B cell (primary cell): ENCODE results near the gene CAMTA1. TPM values are rescaled to one million over a fixed set of nuclear protein-coding genes. Genes with fewer than 3 reads are reported as not detected.

Experiments used
- ATAC-seq: fragments of 200-7000 bp; cut with Tn5 transposase; one replicate; pipeline ENCODE4 v1.10.0; 2021; ENCODE audit warnings: low read depth, mild to moderate bottlenecking, moderate number of reproducible peaks, moderate library complexity
- CTCF ChIA-PET: fragments of 350-600 bp; sonication (Branson Sonifier 250); formaldehyde crosslinking; loops from one replicate; lab custom pipeline; 2021; ENCODE audit warnings: antibody characterized with exemption, inconsistent platforms; lab: Charles Lee
- POLR2A ChIA-PET: fragments of 350-600 bp; sonication (Branson Sonifier 250); formaldehyde crosslinking; loops from one replicate; lab custom pipeline; 2021; ENCODE audit warnings: antibody characterized with exemption; lab: Charles Lee
- DNase-seq: peaks from one replicate; pipeline ENCODE4 v3.0.0; 2013
- H2AFZ ChIP-seq: 2 replicates; pipeline ENCODE4 v1.6.1; 2012; ENCODE audit warnings: mild to moderate bottlenecking, low read depth, low read length; ENCODE audit not compliant: insufficient read depth, poor library complexity, severe bottlenecking
- H3K27ac ChIP-seq, 2 donors: 1 replicate in 1 of 2; 2 replicates in 1 of 2; pipeline ENCODE4 v1.5.1; 2012 to 2013; ENCODE audit warnings: low read length in 2 of 2, mild to moderate bottlenecking in 2 of 2, moderate library complexity in 1 of 2
- H3K27me3 ChIP-seq, 4 experiments: fragments of 200-600 bp in 1 of 4; sonication (generic) in 1 of 4; replicated peaks in 1 of 4; 1 replicate in 2 of 4; 2 replicates in 2 of 4; pipeline versions ENCODE4 v1.6.1 to v1.7.0; 2013 to 2016; ENCODE audit warnings: low read length in 3 of 4, mild to moderate bottlenecking in 2 of 4, mixed read lengths in 1 of 4, moderate library complexity in 1 of 4; ENCODE audit not compliant: insufficient read depth in 4 of 4, control insufficient read depth in 3 of 4; ENCODE audit errors: control extremely low read depth in 1 of 4
- H3K36me3 ChIP-seq, 2 experiments: replicated peaks in 1 of 2; 1 replicate in 1 of 2; 2 replicates in 1 of 2; pipeline versions ENCODE4 v1.6.1 to v1.7.1; 2013; ENCODE audit warnings: low read length in 1 of 2; ENCODE audit not compliant: insufficient read depth in 2 of 2, control insufficient read depth in 1 of 2; ENCODE audit errors: control extremely low read depth in 1 of 2, extremely low read depth in 1 of 2
- H3K4me1 ChIP-seq, 2 donors: fragments of 200-600 bp in 1 of 2; sonication (generic) in 1 of 2; 1 replicate in 1 of 2; 2 replicates in 1 of 2; pipeline versions ENCODE4 v1.5.1 to v1.6.1; 2013 to 2017; ENCODE audit warnings: low read length in 2 of 2; ENCODE audit not compliant: control insufficient read depth in 2 of 2, insufficient read depth in 2 of 2
- H3K4me2 ChIP-seq: replicated peaks from 2 replicates; pipeline ENCODE3; 2012; ENCODE audit warnings: mild to moderate bottlenecking, low read depth, low read length; ENCODE audit not compliant: poor library complexity, severe bottlenecking
- H3K4me3 ChIP-seq, 5 experiments: fragments of 200-600 bp in 1 of 5; sonication (generic) in 1 of 5; 1 replicate in 3 of 5; 2 replicates in 2 of 5; pipeline versions ENCODE4 v1.5.1 to v1.7.0; 2011 to 2016; ENCODE audit warnings: low read length in 4 of 5, mild to moderate bottlenecking in 4 of 5, low read depth in 2 of 5, control low read depth in 1 of 5, moderate library complexity in 1 of 5; ENCODE audit not compliant: insufficient read depth in 1 of 5; ENCODE audit errors: control extremely low read depth in 1 of 5, extremely low read depth in 1 of 5
- H3K79me2 ChIP-seq: fragments of 200-600 bp; sonication (generic); one replicate; pipeline ENCODE4 v1.6.0; 2016; ENCODE audit warnings: low read length; ENCODE audit not compliant: control insufficient read depth, insufficient read depth
- H3K9ac ChIP-seq: fragments of 200-600 bp; sonication (generic); 2 replicates; pipeline ENCODE4 v1.6.1; 2017; ENCODE audit warnings: mild to moderate bottlenecking, low read length, moderate library complexity
- H3K9me3 ChIP-seq, 3 donors: one replicate each; pipeline versions ENCODE4 v1.6.1 to v1.7.1; 2013; ENCODE audit warnings: low read length in 2 of 3; ENCODE audit not compliant: control insufficient read depth in 2 of 3, insufficient read depth in 1 of 3; ENCODE audit errors: control extremely low read depth in 1 of 3
- H4K20me1 ChIP-seq: 2 replicates; pipeline ENCODE4 v1.6.0; 2012; ENCODE audit warnings: mild to moderate bottlenecking, low read length; ENCODE audit not compliant: insufficient read depth, control insufficient read depth, poor library complexity, severe bottlenecking
- H3K27ac Mint-ChIP-seq: one replicate; pipeline ENCODE4 v1.8.0; 2021; ENCODE audit warnings: mixed read lengths
- H3K27me3 Mint-ChIP-seq: one replicate; pipeline ENCODE4 v1.8.0; 2021; ENCODE audit warnings: mixed read lengths
- H3K4me1 Mint-ChIP-seq: one replicate; pipeline ENCODE4 v1.8.0; 2021; ENCODE audit warnings: mixed read lengths
- H3K4me3 Mint-ChIP-seq: one replicate; pipeline ENCODE4 v1.8.0; 2021; ENCODE audit warnings: mixed read lengths
- H3K9me3 Mint-ChIP-seq: one replicate; pipeline ENCODE4 v1.8.0; 2022; ENCODE audit warnings: mixed read lengths; ENCODE audit not compliant: insufficient read depth
- CTCF ChIP-seq: fragments of 200-600 bp; IDR thresholded peaks from one replicate; pipeline ENCODE4 v1.8.0; 2022; ENCODE audit warnings: antibody characterized with exemption, mild to moderate bottlenecking
- EZH2 ChIP-seq: IDR thresholded peaks from 2 replicates; pipeline ENCODE4 v1.6.1; 2012; ENCODE audit warnings: borderline replicate concordance, low read depth, mild to moderate bottlenecking, moderate library complexity, low read length; ENCODE audit not compliant: insufficient read depth, poor library complexity, severe bottlenecking
- WGBS: methylation state at CpG from one replicate; pipeline ENCODE4 v1.1.5; 2013; ENCODE audit warnings: missing lambda C conversion rate; ENCODE audit not compliant: insufficient coverage; 5-methylcytosine and 5-hydroxymethylcytosine counted together
- intact Hi-C: fragments of 100-400 bp; cut with micrococcal nuclease; formaldehyde crosslinking; loops from one replicate; pipeline ENCODE4 v1.10.0; 2022
- polyA plus RNA-seq: library from polyadenylated mRNA; depleted of rRNA; stranded (reverse); fragments of >200 nt; gene quantifications from 2 replicates; pipeline ENCODE4 v1.2.3, GENCODE V29; 2012
- total RNA-seq, 2 donors: library from RNA; stranded (reverse); fragments of 120-200 nt in 1 of 2; gene quantifications; 1 replicate in 1 of 2; 2 replicates in 1 of 2; pipeline versions ENCODE4 v1.2.3 to v1.2.4, GENCODE V29; 2013 to 2022

CAMTA1 gene
- total and polyA plus RNA-seq, 2 donors (not counting 1 experiment from before 2014, with no cell fraction given) = 42.2 to 45.7 TPM

GRCh38 chr1:7651203-7651602, 865.9 kb downstream of the CAMTA1 start:
- WGBS = 88% methylated on average over 7 of the region's 8 CpGs
- no peak overlapping the region for H3K4me2 ChIP-seq
- no peak overlapping the region for H3K4me3 ChIP-seq
- H3K27me3 ChIP-seq = peaks cover 0 to 2% (median 0%) of the 10 kb centered on the region in 4 experiments
- DNase-seq = no peak
- peaks cover 0 to 6% (median 0%) of the 10 kb centered on the region in 3 donors for H3K9me3 ChIP-seq
- TF ChIP-seq EZH2 (no peak), CTCF (no peak)
- Mint-ChIP-seq H3K4me1 (no peaks in the 10 kb centered on the region), H3K4me3 (no peak overlapping the region), H3K9me3 (no peaks in the 10 kb centered on the region), H3K27me3 (no peaks in the 10 kb centered on the region), H3K27ac (no peak overlapping the region)
- no peaks in the 10 kb centered on the region for H4K20me1 ChIP-seq
- ChIA-PET CTCF (interaction anchor here (1.2 kb wide), 1 partner anchor 16 kb away, joined by 4 read pairs; no protein-coding TSS in a partner anchor), POLR2A (no interaction called here)
- no peak overlapping the region for H3K9ac ChIP-seq
- no peaks in the 10 kb centered on the region for H3K4me1 ChIP-seq
- ATAC-seq = no peak
- no peak overlapping the region for H3K27ac ChIP-seq
- H3K36me3 ChIP-seq = no peaks in the 10 kb centered on the region
- no peaks in the 10 kb centered on the region for H3K79me2 ChIP-seq
- intact Hi-C loops = no loop called here
- no peak overlapping the region for H2AFZ ChIP-seq

- ChIA-PET POLR2A (no interaction called here), CTCF (interaction anchor here (1.2 kb wide), 1 partner anchor 15 kb away, joined by 4 read pairs; no protein-coding TSS in a partner anchor)
- ATAC-seq (no peak), DNase-seq (no peak)
- intact Hi-C loops = no loop called here
- WGBS = 62% methylated on average over 7 of the region's 7 CpGs
- no peak overlapping the region for H3K27ac ChIP-seq
- no peaks in the 10 kb centered on the region for H3K4me1 Mint-ChIP-seq
- no peaks in the 10 kb centered on the region for H3K36me3 ChIP-seq
- no peak overlapping the region for H2AFZ ChIP-seq
- H3K27me3 ChIP-seq = peaks cover 0 to 2% (median 0%) of the 10 kb centered on the region in 4 experiments
- H3K9me3 ChIP-seq = no peaks in the 10 kb centered on the region
- H3K4me3 Mint-ChIP-seq = no peak overlapping the region
- H3K9ac ChIP-seq = no peak overlapping the region
- no peak overlapping the region for H3K27ac Mint-ChIP-seq
- H3K4me2 ChIP-seq = no peak overlapping the region
- H4K20me1 ChIP-seq = no peaks in the 10 kb centered on the region
- no peaks in the 10 kb centered on the region for H3K4me1 ChIP-seq
- H3K27me3 Mint-ChIP-seq = no peaks in the 10 kb centered on the region
- H3K9me3 Mint-ChIP-seq = no peaks in the 10 kb centered on the region
- TF ChIP-seq EZH2 (no peak), CTCF (no peak)
- no peaks in the 10 kb centered on the region for H3K79me2 ChIP-seq
- H3K4me3 ChIP-seq = no peak overlapping the region
These were observed 866.8 kb downstream of the CAMTA1 start for GRCh38 chr1:7652061-7652460.
